ENCODE results near the gene SMYD3. TPM values are rescaled to one million over a fixed set of nuclear protein-coding genes. Genes with fewer than 3 reads are reported as not detected.

SMYD3 gene
- total and polyA plus RNA-seq, 9 of the 15 experiments (the other 6 are each of a cell fraction or from before 2014, with no cell fraction given) = 128 to 440 (median 197) TPM

DNA sequence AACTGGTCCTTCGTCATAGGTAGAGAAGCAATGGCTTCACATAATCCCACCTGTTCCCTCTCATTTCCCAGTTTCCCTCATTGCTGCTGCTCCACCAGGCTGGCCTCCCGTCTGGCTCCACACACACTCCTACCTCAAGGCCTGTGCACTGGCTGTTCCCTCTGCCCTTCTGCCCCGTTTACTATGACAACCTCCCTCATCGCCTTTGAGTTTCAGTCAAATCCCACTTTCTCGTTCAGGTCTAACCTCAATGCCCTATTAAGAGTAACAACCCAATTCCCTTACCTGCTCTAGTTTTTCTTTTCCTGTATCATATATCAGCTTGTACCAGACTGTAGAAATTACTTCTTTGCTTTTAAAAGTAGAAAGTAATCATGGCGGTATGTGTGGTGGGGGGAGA lies 589.7 kb downstream of the SMYD3 start:
- no TSS peak for BruUV-seq (replicated peaks)
- ChIA-PET CTCF (ENCODE audit: low intra/inter-chr PET ratio) (no interaction called here), POLR2A (interaction anchor here (1.0 kb wide), 1 partner anchor 14 kb away, joined by 3 read pairs; no protein-coding TSS in a partner anchor)
- WGBS (ENCODE audit: insufficient coverage, low coverage, missing lambda C conversion rate) = 69% methylated on average over 6 of the region's 6 CpGs
- Histone ChIP-seq H3K9me1 (ENCODE audit: control insufficient read depth, insufficient read depth, low read length) (no peaks in the 10 kb centered on the region), H3K36me3 (ENCODE audit: control insufficient read depth, insufficient read depth, low read length) (peaks cover 56% of the 10 kb centered on the region), H3K4me2 (ENCODE audit: insufficient read depth, low read length) (no peak overlapping the region), H4K20me1 (replicated peaks; ENCODE audit: control insufficient read depth, insufficient read depth, low read length) (no peaks in the 10 kb centered on the region), H2AFZ (ENCODE audit: low read depth, low read length) (no peak overlapping the region), H3K27me3 (ENCODE audit: control insufficient read depth in 2 of 2, insufficient read depth in 2 of 2, low read length in 2 of 2) (no peaks in the 10 kb centered on the region), H3K4me1 (replicated peaks in 1 of 2; ENCODE audit: control insufficient read depth in 2 of 2, insufficient read depth in 2 of 2, low read length in 2 of 2) (no peaks in the 10 kb centered on the region), H3K27ac (ENCODE audit: extremely low read depth, low read depth, low read length) (no peak overlapping the region), H3K79me2 (ENCODE audit: control insufficient read depth, insufficient read depth, low read length) (peaks cover 28% of the 10 kb centered on the region), H3K9ac (ENCODE audit: insufficient read depth in 1 of 2, low read depth in 2 of 2, low read length in 2 of 2) (no peak overlapping the region), H3K4me3 (no peak overlapping the region), H3K9me3 (replicated peaks; ENCODE audit: control insufficient read depth, insufficient read depth, low read depth, low read length) (0 out of 2 replicates have a peak, but pooled peaks cover 1% of the 10 kb centered on the region)
- FAIRE-seq (no peak), ATAC-seq (no peak), DNase-seq (ENCODE audit: extremely low read depth in 1 of 4, low spot score in 3 of 4) (no peak)
- intact Hi-C loops (cut with micrococcal nuclease) = no loop called here
- in situ Hi-C loops (cut with MboI) = no loop called here
- no peak for TF ChIP-seq NKRF (IDR thresholded peaks at IDR 0.05; ENCODE audit: borderline replicate concordance)
- TF ChIP-seq, protein P1, sequence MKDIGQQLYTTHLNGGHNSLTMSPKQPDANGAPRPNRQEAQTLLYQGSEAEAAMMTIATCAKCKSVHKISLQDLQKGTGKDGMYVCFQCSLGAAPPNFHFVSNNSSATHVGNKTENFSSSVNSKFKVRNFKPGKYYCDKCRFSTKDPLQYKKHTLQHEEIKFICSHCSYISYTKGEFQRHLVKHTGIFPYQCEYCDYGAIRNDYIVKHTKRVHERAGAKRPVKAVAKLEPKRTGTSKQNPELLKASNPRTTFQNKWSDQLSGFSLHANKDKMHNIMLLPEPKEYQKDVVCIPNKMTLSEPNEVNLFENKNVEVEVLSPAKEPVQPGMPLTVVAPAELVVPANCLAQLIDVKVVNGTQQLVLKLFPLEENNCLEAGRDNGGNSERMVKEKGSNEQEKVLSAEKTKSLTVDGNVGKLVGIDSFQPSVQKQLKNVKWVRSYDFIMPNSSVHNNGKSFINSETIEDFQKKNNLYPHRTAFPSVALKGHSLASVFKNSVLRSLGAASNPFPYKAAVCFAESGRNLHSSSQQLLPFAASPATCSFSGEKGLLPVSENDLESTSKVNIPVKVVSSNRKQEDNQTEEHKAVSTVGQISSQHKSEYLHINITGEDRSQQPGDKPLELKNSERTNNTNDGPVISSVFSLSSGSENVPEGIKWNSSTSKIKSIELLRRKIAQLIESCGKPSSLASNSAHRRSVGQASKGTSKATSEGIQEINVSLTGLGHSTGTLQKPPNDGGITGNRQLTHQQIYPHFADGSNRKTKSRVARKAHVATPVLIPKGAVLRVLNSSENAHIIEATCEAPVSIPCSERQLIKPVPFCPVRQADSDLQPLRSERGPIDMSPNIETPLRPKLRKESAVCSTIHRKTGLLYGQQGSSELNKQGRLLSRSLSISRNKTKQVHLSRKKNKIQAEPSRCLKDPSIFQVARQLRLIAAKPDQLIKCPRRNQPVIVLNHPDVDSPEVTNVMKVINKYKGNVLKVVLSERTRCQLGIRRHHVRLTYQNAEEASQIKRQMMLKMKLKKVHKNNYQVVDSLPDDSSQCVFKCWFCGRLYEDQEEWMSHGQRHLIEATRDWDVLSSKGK (CRISPR knock-in tag; IDR thresholded peaks at IDR 0.05) = no peak
- no peak for TF ChIP-seq IRF2 (CRISPR knock-in tag; IDR thresholded peaks at IDR 0.05)
- TF ChIP-seq SOX6 (IDR thresholded peaks at IDR 0.05) = no peak
- no peak for TF ChIP-seq TGIF2 (CRISPR knock-in tag; IDR thresholded peaks at IDR 0.05)
- TF ChIP-seq RBM34 (IDR thresholded peaks at IDR 0.05; ENCODE audit: borderline replicate concordance, insufficient read depth, low read length) = no peak
- TF ChIP-seq, protein P2, sequence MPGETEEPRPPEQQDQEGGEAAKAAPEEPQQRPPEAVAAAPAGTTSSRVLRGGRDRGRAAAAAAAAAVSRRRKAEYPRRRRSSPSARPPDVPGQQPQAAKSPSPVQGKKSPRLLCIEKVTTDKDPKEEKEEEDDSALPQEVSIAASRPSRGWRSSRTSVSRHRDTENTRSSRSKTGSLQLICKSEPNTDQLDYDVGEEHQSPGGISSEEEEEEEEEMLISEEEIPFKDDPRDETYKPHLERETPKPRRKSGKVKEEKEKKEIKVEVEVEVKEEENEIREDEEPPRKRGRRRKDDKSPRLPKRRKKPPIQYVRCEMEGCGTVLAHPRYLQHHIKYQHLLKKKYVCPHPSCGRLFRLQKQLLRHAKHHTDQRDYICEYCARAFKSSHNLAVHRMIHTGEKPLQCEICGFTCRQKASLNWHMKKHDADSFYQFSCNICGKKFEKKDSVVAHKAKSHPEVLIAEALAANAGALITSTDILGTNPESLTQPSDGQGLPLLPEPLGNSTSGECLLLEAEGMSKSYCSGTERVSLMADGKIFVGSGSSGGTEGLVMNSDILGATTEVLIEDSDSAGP (CRISPR knock-in tag; IDR thresholded peaks at IDR 0.05) = no peak

All from K562 (cell line).